BJ (cell line): ENCODE results near the gene GPR171. TPM values are rescaled to one million over a fixed set of nuclear protein-coding genes. Genes with fewer than 3 reads are reported as not detected.

Source experiments
- CTCF ChIA-PET: fragments of 350-600 bp; formaldehyde crosslinking; extraction: SDS; loops from one replicate; lab custom pipeline; 2021; ENCODE audit warnings: antibody characterized with exemption, inconsistent platforms; lab: Yijun Ruan, JAX
- POLR2A ChIA-PET: fragments of 300-600 bp; sonication (Branson Sonifier 250); formaldehyde crosslinking; extraction: SDS; loops from one replicate; lab custom pipeline; 2021; ENCODE audit warnings: antibody characterized with exemption; lab: Charles Lee
- DNase-seq: peaks from one replicate; pipeline ENCODE4 v3.0.0-alpha.2; 2011; ENCODE audit warnings: low read depth
- H3K27me3 ChIP-seq: 2 replicates; pipeline ENCODE4 v1.6.0; 2011; ENCODE audit warnings: low read length; ENCODE audit not compliant: control insufficient read depth, insufficient read depth
- H3K36me3 ChIP-seq: 2 replicates; pipeline ENCODE4 v1.5.1; 2011; ENCODE audit warnings: low read length; ENCODE audit not compliant: control insufficient read depth, insufficient read depth
- H3K4me3 ChIP-seq: 2 replicates; pipeline ENCODE4 v1.5.1; 2011; ENCODE audit warnings: low read depth, mild to moderate bottlenecking, control low read depth, low read length
- CTCF ChIP-seq: IDR thresholded peaks from 2 replicates; pipeline ENCODE4 v1.5.1; 2011; ENCODE audit warnings: low read depth, mild to moderate bottlenecking, control low read depth, inconsistent platforms, low read length, moderate library complexity; ENCODE audit not compliant: insufficient read depth
- polyA plus RNA-seq: library from polyadenylated mRNA; depleted of rRNA; stranded (reverse); fragments of >200 nt; gene quantifications from 2 replicates; pipeline ENCODE4 v1.2.3, GENCODE V29; 2011

Gene GPR171
- polyA plus RNA-seq, 1 experiment: not detected

GRCh38 chr3:151210676-151211381, 7.8 kb upstream of the GPR171 start:
- TF ChIP-seq CTCF: 0 out of 2 replicates have a peak, but pooled peaks have one; percentile 8
- Histone ChIP-seq H3K27me3 (no peaks in the 10 kb centered on the region), H3K36me3 (no peaks in the 10 kb centered on the region), H3K4me3 (no peak overlapping the region)
- POLR2A ChIA-PET: interaction anchor here (0.6 kb wide), 1 partner anchor 13 kb away, joined by 10 read pairs; no protein-coding TSS in a partner anchor
- CTCF ChIA-PET: interaction anchor here (0.8 kb wide), 1 partner anchor 18 kb away, joined by 3 read pairs; no protein-coding TSS in a partner anchor
- DNase-seq: no peak

- POLR2A ChIA-PET: no interaction called here
- Histone ChIP-seq H3K27me3 (no peaks in the 10 kb centered on the region), H3K36me3 (no peaks in the 10 kb centered on the region), H3K4me3 (no peak overlapping the region)
- no peak for DNase-seq
- no peak for TF ChIP-seq CTCF
- CTCF ChIA-PET: no interaction called here
These were observed 6.6 kb upstream of the GPR171 start for GRCh38 chr3:151209654-151210053.

GRCh38 chr3:151206201-151206600, 3.2 kb upstream of the GPR171 start:
- Histone ChIP-seq H3K4me3 (no peak overlapping the region), H3K36me3 (no peaks in the 10 kb centered on the region), H3K27me3 (no peaks in the 10 kb centered on the region)
- no peak for DNase-seq
- ChIA-PET POLR2A (interaction anchor here (0.6 kb wide), 1 partner anchor 11 kb away, joined by 7 read pairs; no protein-coding TSS in a partner anchor), CTCF (no interaction called here)
- TF ChIP-seq CTCF: no peak

GRCh38 chr3:151205482-151205881, 2.5 kb upstream of the GPR171 start:
- TF ChIP-seq CTCF: no peak

GRCh38 chr3:151204530-151205402, 1.8 kb upstream of the GPR171 start:
- no peak for TF ChIP-seq CTCF
- H3K4me3 ChIP-seq: no peak overlapping the region
- H3K36me3 ChIP-seq: no peaks in the 10 kb centered on the region
- ChIA-PET CTCF (no interaction called here), POLR2A (no interaction called here)
- no peak for DNase-seq
- no peaks in the 10 kb centered on the region for H3K27me3 ChIP-seq

More at GRCh38 chr3:151205482-151205881, 2.5 kb upstream of the GPR171 start:
- no peak overlapping the region for H3K4me3 ChIP-seq
- no peaks in the 10 kb centered on the region for H3K27me3 ChIP-seq
- POLR2A ChIA-PET: no interaction called here
- CTCF ChIA-PET: no interaction called here
- no peaks in the 10 kb centered on the region for H3K36me3 ChIP-seq
- DNase-seq: no peak
